Upper lobe of right lung (tissue), 1 donor: ENCODE measurements around the gene HNF1A. TPM values are rescaled to one million over a fixed set of nuclear protein-coding genes. Genes with fewer than 3 reads are reported as not detected.

ENCODE experiments used
- ATAC-seq: fragments of 200-7000 bp; cut with Tn5 transposase; one replicate; pipeline ENCODE4 v1.9.1; 2020; ENCODE audit warnings: mild to moderate bottlenecking, moderate library complexity
- DNase-seq: peaks from one replicate; pipeline ENCODE4 v3.0.0-alpha.2; 2020
- H3K27ac ChIP-seq: fragments of 200-600 bp; one replicate; pipeline ENCODE4 v1.8.0; 2022
- H3K27me3 ChIP-seq: fragments of 200-600 bp; one replicate; pipeline ENCODE4 v1.8.0; 2022; ENCODE audit warnings: mild to moderate bottlenecking
- H3K36me3 ChIP-seq: fragments of 200-600 bp; one replicate; pipeline ENCODE4 v1.8.0; 2022
- H3K4me1 ChIP-seq: fragments of 200-600 bp; one replicate; pipeline ENCODE4 v1.8.0; 2022
- H3K4me3 ChIP-seq: fragments of 200-600 bp; one replicate; pipeline ENCODE4 v1.8.0; 2022; ENCODE audit warnings: mild to moderate bottlenecking
- H3K9me3 ChIP-seq: fragments of 200-600 bp; one replicate; pipeline ENCODE4 v1.8.0; 2022
- CTCF ChIP-seq: fragments of 200-600 bp; IDR thresholded peaks from one replicate; pipeline ENCODE4 v1.8.0; 2022; ENCODE audit warnings: antibody characterized with exemption
- intact Hi-C: fragments of 100-400 bp; cut with DNase I; formaldehyde crosslinking; loops from one replicate; pipeline ENCODE4 v1.11.0; 2022
- total RNA-seq: library from RNA; stranded (reverse); fragmentation: NEBNext Ultra II Directional; extraction: Animal tissue kit (Norgen Biotek cat#: 25700); gene quantifications from one replicate; pipeline ENCODE4 v1.2.1, GENCODE V29; 2021
- donor health status: DM: no; HTN: yes; CAD: no; lungs with severe emphysema.

Gene HNF1A
- total RNA-seq, 1 donor from 2014 or later: not detected

GRCh38 chr12:120932956-120933526 lies 45.3 kb upstream of the HNF1A start:
- no peak for ATAC-seq
- Histone ChIP-seq H3K4me1 (no peaks in the 10 kb centered on the region), H3K9me3 (no peaks in the 10 kb centered on the region), H3K27me3 (no peaks in the 10 kb centered on the region), H3K4me3 (no peak overlapping the region), H3K36me3 (no peaks in the 10 kb centered on the region), H3K27ac (no peak overlapping the region)
- intact Hi-C loops: no loop called here
- TF ChIP-seq CTCF: no peak
- no peak for DNase-seq

GRCh38 chr12:120933786-120934185 lies 44.6 kb upstream of the HNF1A start:
- no peak overlapping the region for H3K27ac ChIP-seq
- ATAC-seq (no peak), DNase-seq (no peak)
- intact Hi-C loops: no loop called here
- no peak overlapping the region for H3K4me3 ChIP-seq
- H3K27me3 ChIP-seq: no peaks in the 10 kb centered on the region
- no peaks in the 10 kb centered on the region for H3K9me3 ChIP-seq
- TF ChIP-seq CTCF: no peak
- H3K4me1 ChIP-seq: no peaks in the 10 kb centered on the region
- H3K36me3 ChIP-seq: no peaks in the 10 kb centered on the region

GRCh38 chr12:120936197-120936596 lies 42.1 kb upstream of the HNF1A start:
- no peaks in the 10 kb centered on the region for H3K27me3 ChIP-seq
- TF ChIP-seq CTCF: no peak
- H3K4me3 ChIP-seq: no peak overlapping the region
- no peaks in the 10 kb centered on the region for H3K36me3 ChIP-seq
- DNase-seq (no peak), ATAC-seq (peak; percentile 62)
- intact Hi-C loops: no loop called here
- no peaks in the 10 kb centered on the region for H3K9me3 ChIP-seq
- no peaks in the 10 kb centered on the region for H3K4me1 ChIP-seq
- no peak overlapping the region for H3K27ac ChIP-seq

GRCh38 chr12:120938496-120938895 lies 39.8 kb upstream of the HNF1A start:
- ATAC-seq (no peak), DNase-seq (no peak)
- H3K9me3 ChIP-seq: no peaks in the 10 kb centered on the region
- no peaks in the 10 kb centered on the region for H3K4me1 ChIP-seq
- no peaks in the 10 kb centered on the region for H3K36me3 ChIP-seq
- H3K4me3 ChIP-seq: no peak overlapping the region
- TF ChIP-seq CTCF: no peak
- intact Hi-C loops: no loop called here
- H3K27ac ChIP-seq: no peak overlapping the region
- no peaks in the 10 kb centered on the region for H3K27me3 ChIP-seq

GRCh38 chr12:120939523-120939922 lies 38.8 kb upstream of the HNF1A start:
- DNase-seq: no peak
- H3K4me3 ChIP-seq: no peak overlapping the region
- ATAC-seq: peak; percentile 87
- no peaks in the 10 kb centered on the region for H3K36me3 ChIP-seq
- intact Hi-C loops: no loop called here
- no peak for TF ChIP-seq CTCF
- H3K27ac ChIP-seq: no peak overlapping the region
- no peaks in the 10 kb centered on the region for H3K4me1 ChIP-seq
- H3K9me3 ChIP-seq: no peaks in the 10 kb centered on the region
- H3K27me3 ChIP-seq: no peaks in the 10 kb centered on the region

- no peaks in the 10 kb centered on the region for H3K4me1 ChIP-seq
- H3K27me3 ChIP-seq: no peaks in the 10 kb centered on the region
- intact Hi-C loops: no loop called here
- ATAC-seq (no peak), DNase-seq (no peak)
- H3K9me3 ChIP-seq: no peaks in the 10 kb centered on the region
- H3K36me3 ChIP-seq: no peaks in the 10 kb centered on the region
- H3K27ac ChIP-seq: no peak overlapping the region
- no peak for TF ChIP-seq CTCF
- H3K4me3 ChIP-seq: no peak overlapping the region
Measured at GRCh38 chr12:120940006-120940405, 38.3 kb upstream of the HNF1A start.
